Karpas-422 (cell line): Measurements from ENCODE around the gene MYO18B. TPM values are rescaled to one million over a fixed set of nuclear protein-coding genes. Genes with fewer than 3 reads are reported as not detected.

Source experiments
- DNase-seq: peaks from one replicate; pipeline ENCODE4 v3.0.0-alpha.2; 2015
- H2AFZ ChIP-seq: fragments of 200-600 bp; sonication (generic); 2 replicates; pipeline ENCODE4 v1.6.1; 2014; ENCODE audit warnings: antibody characterized with exemption, low read length, mixed read lengths
- H3K27ac ChIP-seq: fragments of 200-600 bp; sonication (generic); 2 replicates; pipeline ENCODE4 v1.5.1; 2014; ENCODE audit warnings: mild to moderate bottlenecking, low read length, moderate library complexity
- H3K27me3 ChIP-seq: fragments of 200-600 bp; sonication (generic); 2 replicates; pipeline ENCODE4 v1.6.1; 2014; ENCODE audit warnings: low read length, mixed read lengths
- H3K36me3 ChIP-seq: fragments of 200-600 bp; sonication (generic); 2 replicates; pipeline ENCODE4 v1.6.1; 2014; ENCODE audit warnings: low read length, mixed read lengths; ENCODE audit not compliant: insufficient read depth
- H3K4me1 ChIP-seq: fragments of 200-600 bp; sonication (generic); 2 replicates; pipeline ENCODE4 v1.6.1; 2014; ENCODE audit warnings: mild to moderate bottlenecking, low read length, mixed read lengths
- H3K4me2 ChIP-seq: fragments of 200-600 bp; sonication (generic); 2 replicates; pipeline ENCODE4 v1.6.1; 2014; ENCODE audit warnings: low read length, low read depth, mild to moderate bottlenecking; ENCODE audit not compliant: poor library complexity, severe bottlenecking
- H3K4me3 ChIP-seq: fragments of 200-600 bp; sonication (generic); 2 replicates; pipeline ENCODE4 v1.5.1; 2014; ENCODE audit warnings: mild to moderate bottlenecking, antibody characterized with exemption, low read length, mixed read lengths
- H3K79me2 ChIP-seq: fragments of 200-600 bp; sonication (generic); 2 replicates; pipeline ENCODE4 v1.6.1; 2014; ENCODE audit warnings: mild to moderate bottlenecking, low read length, mixed read lengths
- H3K9ac ChIP-seq: fragments of 200-600 bp; sonication (generic); 2 replicates; pipeline ENCODE4 v1.6.0; 2014; ENCODE audit warnings: low read length
- H3K9me2 ChIP-seq: fragments of 200-600 bp; sonication (generic), shearing (Covaris generic); replicated peaks from 2 replicates; pipeline ENCODE4 v1.6.0; 2014; ENCODE audit warnings: mild to moderate bottlenecking, low read length, moderate library complexity; ENCODE audit not compliant: insufficient read depth
- H3K9me3 ChIP-seq: fragments of 300-700, 200-600 bp; sonication (generic); 2 replicates; pipeline ENCODE4 v1.6.1; 2014; ENCODE audit warnings: low read length, mixed read lengths
- H4K20me1 ChIP-seq: fragments of 200-600 bp; sonication (generic); 2 replicates; pipeline ENCODE4 v1.6.1; 2014; ENCODE audit warnings: mild to moderate bottlenecking, antibody characterized with exemption, low read length, low read depth; ENCODE audit not compliant: insufficient read depth
- total RNA-seq: library from RNA; depleted of rRNA; stranded (reverse); fragments of >200 nt; shearing (Covaris generic); gene quantifications from 2 replicates; pipeline ENCODE4 v1.2.3, GENCODE V29; 2014; ENCODE audit warnings: low replicate concordance

Gene MYO18B
- total RNA-seq, 1 experiment from 2014 or later, result not detected

- Histone ChIP-seq H3K79me2 (no peaks in the 10 kb centered on the region), H3K9ac (no peak overlapping the region), H3K27me3 (0 out of 2 replicates have a peak, but pooled peaks cover 4% of the 10 kb centered on the region), H3K27ac (no peak overlapping the region), H3K9me2 (no peaks in the 10 kb centered on the region), H3K4me2 (no peak overlapping the region), H3K36me3 (no peaks in the 10 kb centered on the region; the same call in 1 of the 2 replicates), H3K4me1 (peaks cover 25% of the 10 kb centered on the region), H3K9me3 (peaks cover 11% of the 10 kb centered on the region), H2AFZ (no peak overlapping the region), H3K4me3 (no peak overlapping the region), H4K20me1 (no peaks in the 10 kb centered on the region)
- peak; percentile 76 for DNase-seq
Measured at GRCh38 chr22:25903294-25903693, 161.3 kb downstream of the MYO18B start.

GRCh38 chr22:25908212-25908611 lies 166.2 kb downstream of the MYO18B start:
- H3K9me3 ChIP-seq, result peaks cover 11% of the 10 kb centered on the region
- no peak overlapping the region for H3K4me2 ChIP-seq
- H3K9me2 ChIP-seq, result no peaks in the 10 kb centered on the region
- H3K9ac ChIP-seq, result no peak overlapping the region
- no peak overlapping the region for H2AFZ ChIP-seq
- peaks cover 44% of the 10 kb centered on the region for H3K4me1 ChIP-seq
- H4K20me1 ChIP-seq, result no peaks in the 10 kb centered on the region
- H3K79me2 ChIP-seq, result no peaks in the 10 kb centered on the region
- H3K36me3 ChIP-seq, result no peaks in the 10 kb centered on the region; the same call in 1 of the 2 replicates
- no peak for DNase-seq
- 0 out of 2 replicates have a peak, but pooled peaks cover 4% of the 10 kb centered on the region for H3K27me3 ChIP-seq
- H3K27ac ChIP-seq, result no peak overlapping the region
- H3K4me3 ChIP-seq, result no peak overlapping the region

GRCh38 chr22:25908755-25909154 lies 166.8 kb downstream of the MYO18B start:
- Histone ChIP-seq H3K4me3 (no peak overlapping the region), H2AFZ (no peak overlapping the region), H3K9me2 (no peaks in the 10 kb centered on the region), H3K27ac (no peak overlapping the region), H3K27me3 (0 out of 2 replicates have a peak, but pooled peaks cover 4% of the 10 kb centered on the region), H3K36me3 (no peaks in the 10 kb centered on the region; the same call in 1 of the 2 replicates), H3K4me1 (peaks cover 44% of the 10 kb centered on the region), H3K79me2 (no peaks in the 10 kb centered on the region), H3K4me2 (no peak overlapping the region), H3K9ac (no peak overlapping the region), H3K9me3 (peaks cover 11% of the 10 kb centered on the region), H4K20me1 (no peaks in the 10 kb centered on the region)
- DNase-seq, result no peak

- H3K4me3 ChIP-seq, result no peak overlapping the region
- H3K9ac ChIP-seq, result 0 out of 2 replicates have a peak overlapping the region, but pooled peaks have one; percentile 10
- 0 out of 2 replicates have a peak, but pooled peaks cover 4% of the 10 kb centered on the region for H3K27me3 ChIP-seq
- peaks cover 44% of the 10 kb centered on the region for H3K4me1 ChIP-seq
- no peaks in the 10 kb centered on the region for H4K20me1 ChIP-seq
- no peaks in the 10 kb centered on the region for H3K79me2 ChIP-seq
- H3K4me2 ChIP-seq, result peak overlapping the region; percentile 50
- no peaks in the 10 kb centered on the region for H3K9me2 ChIP-seq
- no peak overlapping the region for H2AFZ ChIP-seq
- no peaks in the 10 kb centered on the region; the same call in 1 of the 2 replicates for H3K36me3 ChIP-seq
- no peak for DNase-seq
- peaks cover 11% of the 10 kb centered on the region for H3K9me3 ChIP-seq
- no peak overlapping the region for H3K27ac ChIP-seq
Measured at GRCh38 chr22:25909614-25910387, 167.8 kb downstream of the MYO18B start.

GRCh38 chr22:25911243-25911972 lies 169.4 kb downstream of the MYO18B start:
- H3K9ac ChIP-seq, result peak overlapping the region; percentile 36
- H3K4me2 ChIP-seq, result peak overlapping the region; percentile 50

GRCh38 chr22:25919452-25919851 lies 177.5 kb downstream of the MYO18B start:
- no peak overlapping the region for H3K4me3 ChIP-seq
- H3K79me2 ChIP-seq, result no peaks in the 10 kb centered on the region
- no peaks in the 10 kb centered on the region for H3K9me3 ChIP-seq
- no peaks in the 10 kb centered on the region for H3K9me2 ChIP-seq
- DNase-seq, result peak; percentile 75
- H3K27ac ChIP-seq, result no peak overlapping the region
- H4K20me1 ChIP-seq, result no peaks in the 10 kb centered on the region
- no peak overlapping the region for H3K9ac ChIP-seq
- H2AFZ ChIP-seq, result no peak overlapping the region
- no peaks in the 10 kb centered on the region; the same call in 1 of the 2 replicates for H3K27me3 ChIP-seq
- peaks cover 28% of the 10 kb centered on the region for H3K4me1 ChIP-seq
- H3K4me2 ChIP-seq, result peak overlapping the region; percentile 17
- H3K36me3 ChIP-seq, result no peaks in the 10 kb centered on the region

More at GRCh38 chr22:25911243-25911972, 169.4 kb downstream of the MYO18B start:
- Histone ChIP-seq H3K79me2 (no peaks in the 10 kb centered on the region), H3K27me3 (0 out of 2 replicates have a peak, but pooled peaks cover 4% of the 10 kb centered on the region), H3K4me1 (peaks cover 44% of the 10 kb centered on the region), H3K4me3 (peak overlapping the region; percentile 35), H4K20me1 (no peaks in the 10 kb centered on the region), H3K27ac (peak overlapping the region; percentile 76), H2AFZ (no peak overlapping the region), H3K36me3 (no peaks in the 10 kb centered on the region; the same call in 1 of the 2 replicates), H3K9me2 (no peaks in the 10 kb centered on the region), H3K9me3 (peaks cover 10% of the 10 kb centered on the region)
- peak; percentile 93 for DNase-seq

GRCh38 chr22:25922141-25922540 lies 180.2 kb downstream of the MYO18B start:
- H3K79me2 ChIP-seq, result no peaks in the 10 kb centered on the region
- H3K27ac ChIP-seq, result no peak overlapping the region
- DNase-seq, result no peak
- H3K9me2 ChIP-seq, result no peaks in the 10 kb centered on the region
- peaks cover 28% of the 10 kb centered on the region for H3K4me1 ChIP-seq
- H3K36me3 ChIP-seq, result no peaks in the 10 kb centered on the region
- no peaks in the 10 kb centered on the region; the same call in 1 of the 2 replicates for H3K27me3 ChIP-seq
- no peak overlapping the region for H3K4me3 ChIP-seq
- no peak overlapping the region for H3K4me2 ChIP-seq
- H2AFZ ChIP-seq, result no peak overlapping the region
- H4K20me1 ChIP-seq, result no peaks in the 10 kb centered on the region
- no peaks in the 10 kb centered on the region for H3K9me3 ChIP-seq
- H3K9ac ChIP-seq, result no peak overlapping the region

GRCh38 chr22:25923914-25924313 lies 181.9 kb downstream of the MYO18B start:
- DNase-seq, result no peak
- Histone ChIP-seq H3K27me3 (no peaks in the 10 kb centered on the region; the same call in 1 of the 2 replicates), H3K4me3 (no peak overlapping the region), H3K9ac (no peak overlapping the region), H3K4me1 (peaks cover 13% of the 10 kb centered on the region), H3K79me2 (no peaks in the 10 kb centered on the region), H3K9me2 (no peaks in the 10 kb centered on the region), H3K9me3 (no peaks in the 10 kb centered on the region), H3K4me2 (no peak overlapping the region), H4K20me1 (no peaks in the 10 kb centered on the region), H3K36me3 (no peaks in the 10 kb centered on the region), H3K27ac (no peak overlapping the region), H2AFZ (no peak overlapping the region)
